ENCODE measurements around the gene DDX27.

DNA sequence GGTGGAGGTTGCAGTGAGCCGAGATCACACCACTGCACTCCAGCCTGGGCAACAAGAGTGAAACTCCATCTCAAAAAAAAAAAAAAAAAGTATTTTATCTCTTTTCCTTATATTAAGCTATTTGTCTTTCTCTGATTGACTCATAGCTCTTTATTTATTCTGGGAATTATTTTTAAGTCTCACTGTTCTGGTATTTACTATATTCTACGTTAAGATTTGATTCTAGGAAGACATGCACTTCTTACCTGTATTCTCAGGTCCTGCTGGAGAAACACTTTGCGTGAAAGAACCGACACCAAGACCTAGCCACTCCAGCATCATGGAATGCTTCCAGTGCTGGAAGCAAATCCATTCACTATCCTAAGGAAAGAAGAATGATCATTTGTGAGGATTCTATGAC, 41.0 kb downstream of the DDX27 start:
- TF ChIP-seq, protein P1, sequence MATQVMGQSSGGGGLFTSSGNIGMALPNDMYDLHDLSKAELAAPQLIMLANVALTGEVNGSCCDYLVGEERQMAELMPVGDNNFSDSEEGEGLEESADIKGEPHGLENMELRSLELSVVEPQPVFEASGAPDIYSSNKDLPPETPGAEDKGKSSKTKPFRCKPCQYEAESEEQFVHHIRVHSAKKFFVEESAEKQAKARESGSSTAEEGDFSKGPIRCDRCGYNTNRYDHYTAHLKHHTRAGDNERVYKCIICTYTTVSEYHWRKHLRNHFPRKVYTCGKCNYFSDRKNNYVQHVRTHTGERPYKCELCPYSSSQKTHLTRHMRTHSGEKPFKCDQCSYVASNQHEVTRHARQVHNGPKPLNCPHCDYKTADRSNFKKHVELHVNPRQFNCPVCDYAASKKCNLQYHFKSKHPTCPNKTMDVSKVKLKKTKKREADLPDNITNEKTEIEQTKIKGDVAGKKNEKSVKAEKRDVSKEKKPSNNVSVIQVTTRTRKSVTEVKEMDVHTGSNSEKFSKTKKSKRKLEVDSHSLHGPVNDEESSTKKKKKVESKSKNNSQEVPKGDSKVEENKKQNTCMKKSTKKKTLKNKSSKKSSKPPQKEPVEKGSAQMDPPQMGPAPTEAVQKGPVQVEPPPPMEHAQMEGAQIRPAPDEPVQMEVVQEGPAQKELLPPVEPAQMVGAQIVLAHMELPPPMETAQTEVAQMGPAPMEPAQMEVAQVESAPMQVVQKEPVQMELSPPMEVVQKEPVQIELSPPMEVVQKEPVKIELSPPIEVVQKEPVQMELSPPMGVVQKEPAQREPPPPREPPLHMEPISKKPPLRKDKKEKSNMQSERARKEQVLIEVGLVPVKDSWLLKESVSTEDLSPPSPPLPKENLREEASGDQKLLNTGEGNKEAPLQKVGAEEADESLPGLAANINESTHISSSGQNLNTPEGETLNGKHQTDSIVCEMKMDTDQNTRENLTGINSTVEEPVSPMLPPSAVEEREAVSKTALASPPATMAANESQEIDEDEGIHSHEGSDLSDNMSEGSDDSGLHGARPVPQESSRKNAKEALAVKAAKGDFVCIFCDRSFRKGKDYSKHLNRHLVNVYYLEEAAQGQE (IDR thresholded peaks at IDR 0.05; ENCODE audit: insufficient read depth in 1 of 2, low read depth in 2 of 2, low read length in 2 of 2), result no peak
- no peak for TF ChIP-seq POLR2AphosphoS5 (IDR thresholded peaks at IDR 0.05; ENCODE audit: low read depth, low read length)
- no peak for TF ChIP-seq SIN3A (IDR thresholded peaks at IDR 0.05; ENCODE audit: borderline replicate concordance, insufficient read depth, low read length)
- TF ChIP-seq TAF1 (IDR thresholded peaks at IDR 0.05; ENCODE audit: borderline replicate concordance, insufficient read depth, low read length), result no peak

All from PFSK-1 (cell line).